ENCODE measurements around the gene RPS2. TPM values are rescaled to one million over a fixed set of nuclear protein-coding genes. Genes with fewer than 3 reads are reported as not detected.
A peak's percentile ranks its signal among the peaks of the same experiment; 100 is the strongest.

The RPS2 gene
- total and polyA plus RNA-seq, 2 donors (not counting 1 experiment from before 2014, with no cell fraction given), result 3,261 to 6,138 TPM

DNA sequence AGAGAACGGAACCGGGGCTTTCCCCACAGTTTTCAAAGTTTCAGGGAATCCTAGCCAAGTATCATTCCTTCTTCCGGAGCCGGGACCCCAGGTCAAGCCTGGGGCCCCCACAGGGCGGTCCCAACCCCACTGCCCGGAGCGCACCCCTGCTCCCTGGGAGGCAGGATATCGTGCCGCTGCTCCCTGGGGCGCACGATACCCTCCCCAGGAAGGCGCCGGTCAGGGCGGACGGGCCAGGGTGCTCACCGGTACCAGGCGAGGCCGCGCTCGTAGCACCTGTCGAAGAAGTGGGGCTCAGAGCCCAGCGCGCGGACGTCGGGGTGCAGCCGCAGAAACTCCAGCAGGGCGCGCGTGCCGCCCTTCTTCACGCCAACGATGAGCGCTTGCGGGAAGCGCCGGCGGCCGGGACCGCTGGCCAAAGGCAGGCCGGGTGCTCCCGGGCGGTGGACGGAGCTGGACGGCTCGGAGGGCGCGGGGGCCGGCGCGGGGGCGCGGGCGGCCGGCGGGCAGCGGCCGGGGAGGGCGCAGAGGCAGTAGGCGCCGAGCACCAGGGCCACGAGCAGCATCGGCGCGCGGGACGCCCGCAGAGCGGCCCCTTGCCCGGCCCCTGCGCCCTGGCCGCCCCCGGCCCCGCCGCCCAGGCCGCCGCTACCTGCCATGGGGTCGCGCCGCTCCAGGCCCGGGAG is 46.8 kb downstream of the RPS2 start:
- no peak overlapping the region for H3K4me3 ChIP-seq (ENCODE audit: control extremely low read depth in 1 of 5, extremely low read depth in 1 of 5, insufficient read depth in 1 of 5, low read depth in 2 of 5, low read length in 4 of 5)
- ATAC-seq (ENCODE audit: low read depth) (no peak), DNase-seq (no peak)
- no peaks in the 10 kb centered on the region for H3K9me3 Mint-ChIP-seq (ENCODE audit: insufficient read depth)
- no peak for TF ChIP-seq CTCF (IDR thresholded peaks at IDR 0.05)
- TF ChIP-seq EZH2 (IDR thresholded peaks at IDR 0.05; ENCODE audit: borderline replicate concordance, insufficient read depth, low read depth, low read length, poor library complexity, severe bottlenecking), result no peak
- peaks cover 0 to 61% (median 14%) of the 10 kb centered on the region in 4 experiments for H3K27me3 ChIP-seq (replicated peaks in 1 of 4; ENCODE audit: control extremely low read depth in 1 of 4, control insufficient read depth in 3 of 4, insufficient read depth in 4 of 4, low read length in 3 of 4)
- no peak overlapping the region for H3K9ac ChIP-seq (ENCODE audit: low read length)
- WGBS (ENCODE audit: insufficient coverage), result 4% methylated on average over 81 of the region's 81 CpGs
- no peaks in the 10 kb centered on the region for H3K36me3 ChIP-seq (replicated peaks in 1 of 2; ENCODE audit: control extremely low read depth in 1 of 2, control insufficient read depth in 1 of 2, extremely low read depth in 1 of 2, insufficient read depth in 2 of 2, low read length in 1 of 2)
- H3K79me2 ChIP-seq (ENCODE audit: control insufficient read depth, insufficient read depth, low read length), result no peaks in the 10 kb centered on the region
- H3K27ac Mint-ChIP-seq, result no peak overlapping the region
- H3K9me3 ChIP-seq (ENCODE audit: control extremely low read depth in 1 of 3, control insufficient read depth in 2 of 3, insufficient read depth in 1 of 3, low read length in 2 of 3), result no peaks in the 10 kb centered on the region
- no peak overlapping the region for H3K4me3 Mint-ChIP-seq
- H4K20me1 ChIP-seq (ENCODE audit: control insufficient read depth, insufficient read depth, low read length, poor library complexity, severe bottlenecking), result no peaks in the 10 kb centered on the region
- ChIA-PET POLR2A (no interaction called here), CTCF (no interaction called here)
- H2AFZ ChIP-seq (ENCODE audit: insufficient read depth, low read depth, low read length, poor library complexity, severe bottlenecking), result no peak overlapping the region
- peaks cover 0 to 2% of the 10 kb centered on the region in 2 donors for H3K4me1 ChIP-seq (ENCODE audit: control insufficient read depth in 2 of 2, insufficient read depth in 2 of 2, low read length in 2 of 2)
- H3K27me3 Mint-ChIP-seq, result peaks cover 37% of the 10 kb centered on the region
- no peak overlapping the region for H3K27ac ChIP-seq (ENCODE audit: low read length in 2 of 2)
- intact Hi-C loops (cut with micrococcal nuclease), result no loop called here
- peaks cover 4% of the 10 kb centered on the region for H3K4me1 Mint-ChIP-seq
- no peak overlapping the region for H3K4me2 ChIP-seq (replicated peaks; ENCODE audit: low read depth, low read length, poor library complexity, severe bottlenecking)

DNA sequence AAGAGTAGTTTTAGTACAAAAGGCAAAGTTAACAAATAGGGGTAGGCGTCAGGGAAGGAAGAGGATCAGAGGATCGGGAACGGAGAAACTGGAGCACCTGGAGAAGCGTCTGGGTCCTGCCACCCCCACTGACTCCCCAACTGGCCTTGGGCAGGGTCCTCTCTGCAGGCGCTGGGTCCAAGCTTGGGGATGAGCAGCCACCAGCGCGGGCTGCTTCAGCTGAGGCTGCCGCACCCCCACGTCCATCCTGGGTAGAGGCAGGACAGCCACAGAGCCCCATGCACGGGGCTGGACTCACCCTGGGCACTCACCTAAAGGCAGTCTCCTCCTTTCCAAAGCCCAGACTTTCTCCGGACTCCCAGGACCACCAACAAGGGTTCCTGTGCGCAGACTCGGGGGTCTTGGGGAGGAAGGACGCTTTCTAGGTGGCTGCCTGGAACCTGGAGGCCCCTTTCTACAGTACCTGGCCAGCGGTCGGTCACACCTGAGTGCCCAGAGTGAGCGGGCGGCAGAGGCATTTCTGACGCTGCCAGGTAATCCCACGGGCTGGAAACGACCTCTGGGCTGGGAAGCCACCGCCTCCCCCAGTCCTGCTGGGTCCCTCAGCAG is 47.5 kb downstream of the RPS2 start:
- Histone ChIP-seq H3K9ac (ENCODE audit: low read length) (no peak overlapping the region), H3K36me3 (replicated peaks in 1 of 2; ENCODE audit: control extremely low read depth in 1 of 2, control insufficient read depth in 1 of 2, extremely low read depth in 1 of 2, insufficient read depth in 2 of 2, low read length in 1 of 2) (no peaks in the 10 kb centered on the region), H3K4me3 (ENCODE audit: control extremely low read depth in 1 of 5, extremely low read depth in 1 of 5, insufficient read depth in 1 of 5, low read depth in 2 of 5, low read length in 4 of 5) (no peak overlapping the region), H3K27me3 (replicated peaks in 1 of 4; ENCODE audit: control extremely low read depth in 1 of 4, control insufficient read depth in 3 of 4, insufficient read depth in 4 of 4, low read length in 3 of 4) (peaks cover 0 to 54% (median 9%) of the 10 kb centered on the region in 4 experiments), H4K20me1 (ENCODE audit: control insufficient read depth, insufficient read depth, low read length, poor library complexity, severe bottlenecking) (no peaks in the 10 kb centered on the region), H3K4me2 (replicated peaks; ENCODE audit: low read depth, low read length, poor library complexity, severe bottlenecking) (no peak overlapping the region), H3K4me1 (ENCODE audit: control insufficient read depth in 2 of 2, insufficient read depth in 2 of 2, low read length in 2 of 2) (no peaks in the 10 kb centered on the region), H3K79me2 (ENCODE audit: control insufficient read depth, insufficient read depth, low read length) (no peaks in the 10 kb centered on the region), H2AFZ (ENCODE audit: insufficient read depth, low read depth, low read length, poor library complexity, severe bottlenecking) (no peak overlapping the region), H3K27ac (ENCODE audit: low read length in 2 of 2) (no peak overlapping the region), H3K9me3 (ENCODE audit: control extremely low read depth in 1 of 3, control insufficient read depth in 2 of 3, insufficient read depth in 1 of 3, low read length in 2 of 3) (no peaks in the 10 kb centered on the region)
- POLR2A ChIA-PET, result interaction anchor here (0.5 kb wide), 1 partner anchor 103 kb away, joined by 10 read pairs; no protein-coding TSS in a partner anchor
- Mint-ChIP-seq H3K4me3 (peak overlapping the region; percentile 19), H3K4me1 (peaks cover 4% of the 10 kb centered on the region), H3K9me3 (ENCODE audit: insufficient read depth) (no peaks in the 10 kb centered on the region), H3K27me3 (peaks cover 31% of the 10 kb centered on the region), H3K27ac (no peak overlapping the region)
- WGBS (ENCODE audit: insufficient coverage), result 8% methylated on average over 19 of the region's 22 CpGs
- ATAC-seq (ENCODE audit: low read depth) (no peak), DNase-seq (no peak)
- CTCF ChIA-PET, result interaction anchor here (0.6 kb wide), 1 partner anchor 1110 kb away, joined by 3 read pairs; no protein-coding TSS in a partner anchor
- TF ChIP-seq CTCF (IDR thresholded peaks at IDR 0.05), result no peak
- no peak for TF ChIP-seq EZH2 (IDR thresholded peaks at IDR 0.05; ENCODE audit: borderline replicate concordance, insufficient read depth, low read depth, low read length, poor library complexity, severe bottlenecking)
- intact Hi-C loops (cut with micrococcal nuclease), result no loop called here
